Breast epithelium (tissue), 3 donors: ENCODE results near the gene ZNF592.

Experiments used
- POLR2AphosphoS5 ChIP-seq, 3 donors: sonication (generic); formaldehyde crosslinking; IDR thresholded peaks; one replicate each; pipeline ENCODE4 v1.6.1; 2017; ENCODE audit warnings: antibody characterized with exemption in 3 of 3
- TF ChIP-seq, protein P1 (sequence below), 3 donors: fragments of 450-650 bp; IDR thresholded peaks; one replicate each; pipeline ENCODE4 v1.5.1; 2016 to 2017; ENCODE audit warnings: antibody characterized with exemption in 3 of 3, mild to moderate bottlenecking in 3 of 3, moderate library complexity in 3 of 3

DNA sequence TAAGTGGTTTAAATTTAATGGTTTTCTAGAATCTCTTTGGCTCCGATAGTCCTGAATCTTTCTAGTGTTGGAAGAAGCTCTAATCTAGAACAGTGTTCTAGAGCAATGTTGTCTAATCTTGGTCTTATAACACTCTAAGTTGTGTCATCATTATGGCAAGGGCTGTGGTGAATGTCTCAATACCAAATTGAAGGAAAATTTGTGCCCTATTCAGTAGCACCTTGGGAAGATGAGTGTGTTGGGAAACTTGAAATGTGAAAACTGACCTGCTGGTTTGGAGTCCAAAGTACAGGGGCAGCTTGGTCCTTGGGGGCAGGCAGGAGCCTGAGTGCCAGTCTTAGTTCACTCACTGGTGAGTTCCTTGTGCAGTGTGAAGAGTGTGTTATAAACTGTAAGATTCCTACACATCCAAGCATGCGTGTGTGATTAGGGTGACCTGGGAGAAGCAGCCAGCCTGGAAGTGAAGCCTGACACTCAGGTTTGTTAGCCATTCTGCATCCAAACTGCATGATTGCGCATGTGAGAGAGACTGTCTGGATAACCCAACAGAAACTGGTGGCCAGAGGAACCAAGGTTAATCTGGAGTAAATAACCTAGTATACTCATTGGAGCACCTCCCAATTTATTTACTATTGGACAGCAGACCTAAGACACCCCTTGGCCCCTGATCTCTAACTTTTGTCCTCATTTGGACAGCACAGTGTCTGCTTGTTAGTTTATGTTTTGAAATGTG is 14.6 kb downstream of the ZNF592 start:
- TF ChIP-seq, protein P1, sequence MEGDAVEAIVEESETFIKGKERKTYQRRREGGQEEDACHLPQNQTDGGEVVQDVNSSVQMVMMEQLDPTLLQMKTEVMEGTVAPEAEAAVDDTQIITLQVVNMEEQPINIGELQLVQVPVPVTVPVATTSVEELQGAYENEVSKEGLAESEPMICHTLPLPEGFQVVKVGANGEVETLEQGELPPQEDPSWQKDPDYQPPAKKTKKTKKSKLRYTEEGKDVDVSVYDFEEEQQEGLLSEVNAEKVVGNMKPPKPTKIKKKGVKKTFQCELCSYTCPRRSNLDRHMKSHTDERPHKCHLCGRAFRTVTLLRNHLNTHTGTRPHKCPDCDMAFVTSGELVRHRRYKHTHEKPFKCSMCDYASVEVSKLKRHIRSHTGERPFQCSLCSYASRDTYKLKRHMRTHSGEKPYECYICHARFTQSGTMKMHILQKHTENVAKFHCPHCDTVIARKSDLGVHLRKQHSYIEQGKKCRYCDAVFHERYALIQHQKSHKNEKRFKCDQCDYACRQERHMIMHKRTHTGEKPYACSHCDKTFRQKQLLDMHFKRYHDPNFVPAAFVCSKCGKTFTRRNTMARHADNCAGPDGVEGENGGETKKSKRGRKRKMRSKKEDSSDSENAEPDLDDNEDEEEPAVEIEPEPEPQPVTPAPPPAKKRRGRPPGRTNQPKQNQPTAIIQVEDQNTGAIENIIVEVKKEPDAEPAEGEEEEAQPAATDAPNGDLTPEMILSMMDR (IDR thresholded peaks at IDR 0.05) = no peak
- no peak for TF ChIP-seq POLR2AphosphoS5 (IDR thresholded peaks at IDR 0.05)
